Small intestine (tissue), 7 donors: ENCODE results near the gene TUBB8B. TPM values are rescaled to one million over a fixed set of nuclear protein-coding genes. Genes with fewer than 3 reads are reported as not detected.
"Not testable (repeated sequence)": the region's sequence is repeated elsewhere in the genome, so short reads cannot be mapped to it uniquely, and the experiment has no call there.

Source experiments
- DNase-seq, 2 donors: peaks; one replicate each; pipeline versions ENCODE4 v3.0.0 to v3.0.0-alpha.2; 2013
- FAIRE-seq: peaks from 2 replicates; lab custom pipeline; 2012; peaks lifted over from hg19 to GRCh38; lab: Jason Lieb, UNC
- H3K27ac ChIP-seq, 3 donors: one replicate each; pipeline ENCODE4 v1.5.1; 2013; ENCODE audit warnings: low read length in 2 of 3, mild to moderate bottlenecking in 2 of 3, control low read depth in 1 of 3, inconsistent platforms in 1 of 3, low read depth in 1 of 3, moderate library complexity in 1 of 3
- H3K27me3 ChIP-seq, 3 donors: one replicate each; pipeline ENCODE4 v1.6.1; 2013; ENCODE audit warnings: low read length in 3 of 3, inconsistent platforms in 1 of 3; ENCODE audit not compliant: control insufficient read depth in 3 of 3, insufficient read depth in 3 of 3
- H3K36me3 ChIP-seq, 3 donors: one replicate each; pipeline ENCODE4 v1.6.1; 2013; ENCODE audit warnings: low read length in 3 of 3, inconsistent platforms in 1 of 3, low read depth in 1 of 3, mild to moderate bottlenecking in 1 of 3, moderate library complexity in 1 of 3; ENCODE audit not compliant: control insufficient read depth in 3 of 3, insufficient read depth in 2 of 3
- H3K4me1 ChIP-seq, 3 donors: one replicate each; pipeline ENCODE4 v1.6.1; 2013; ENCODE audit warnings: low read length in 2 of 3, inconsistent platforms in 1 of 3, low read depth in 1 of 3, mild to moderate bottlenecking in 1 of 3, moderate library complexity in 1 of 3; ENCODE audit not compliant: control insufficient read depth in 3 of 3, insufficient read depth in 2 of 3
- H3K4me3 ChIP-seq, 3 donors: one replicate each; pipeline ENCODE4 v1.5.1; 2013; ENCODE audit warnings: low read length in 3 of 3, control low read depth in 1 of 3, inconsistent platforms in 1 of 3, low read depth in 1 of 3, mild to moderate bottlenecking in 1 of 3, moderate library complexity in 1 of 3
- H3K9me3 ChIP-seq, 2 donors: one replicate each; pipeline ENCODE4 v1.6.1; 2013; ENCODE audit warnings: low read depth in 1 of 2, low read length in 1 of 2; ENCODE audit not compliant: control insufficient read depth in 2 of 2, insufficient read depth in 1 of 2
- polyA plus RNA-seq, 4 donors: library from polyadenylated mRNA; stranded (reverse) in 3 of 4; unstranded in 1 of 4; fragments of 200-250 nt in 3 of 4; fragments of 120-200 nt in 1 of 4; gene quantifications; one replicate each; pipeline versions ENCODE4 v1.2.1 to v1.2.3, GENCODE V29; 2013
- donor health status: healthy with polysubstance abuse.
- donor health status: control.
- donor health status: control.
- donor health status: Bipolar disorder and iron deficiency.
- donor health status: healthy.

The TUBB8B gene
- polyA plus RNA-seq, 4 donors, result 0.51 TPM; not detected in 3

- H3K4me3 ChIP-seq, DNase-seq, H3K9me3 ChIP-seq, H3K27ac ChIP-seq, H3K4me1 ChIP-seq, H3K36me3 ChIP-seq, H3K27me3 ChIP-seq, FAIRE-seq: not testable (repeated sequence)
These were observed 39.5 kb downstream of the TUBB8B start for GRCh38 chr18:9937-10336.

Other genes starting within 250 kb of the TUBB8B start
- 10 to 100 TPM in 3 of 4 donors, 1 to 10 TPM in 1; 9.2 to 32.3 (median 19.0) TPM for gene USP14, start 108.9 kb upstream of the TUBB8B start, polyA plus RNA-seq
- 10 to 100 TPM; 20.5 to 53.6 (median 23.5) TPM for gene THOC1, start 218.4 kb upstream of the TUBB8B start, polyA plus RNA-seq